ENCODE data around the gene CPEB3.
"Not testable (repeated sequence)": the region's sequence is repeated elsewhere in the genome, so short reads cannot be mapped to it uniquely, and the experiment has no call there.

Gene CPEB3

GRCh38 chr10:92142949-92143348 is 147.9 kb downstream of the CPEB3 start:
- no peak for DNase-seq (ENCODE audit: low read depth, low spot score)

DNA sequence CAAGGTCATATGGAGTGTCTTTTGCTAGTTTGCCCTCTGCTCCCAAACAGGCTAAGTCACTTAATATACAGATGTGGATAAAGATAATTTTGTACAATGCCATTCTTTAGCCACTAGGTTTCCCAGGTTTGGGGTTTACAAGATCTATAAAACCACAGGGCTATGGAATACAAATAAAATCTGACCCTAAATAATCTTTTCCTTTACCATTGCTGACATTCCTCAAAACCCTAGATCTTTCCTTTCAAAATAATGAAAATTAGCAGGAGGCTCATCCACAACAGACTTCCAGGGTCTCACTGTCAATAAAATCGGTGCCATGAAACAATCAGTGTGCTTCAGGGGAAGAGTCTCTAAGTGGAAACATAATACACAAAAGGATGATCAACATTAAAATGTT is 148.4 kb downstream of the CPEB3 start:
- DNase-seq (ENCODE audit: low read depth, low spot score): no peak

GRCh38 chr10:92141147-92141546 is 149.7 kb downstream of the CPEB3 start:
- not testable (repeated sequence) for DNase-seq (ENCODE audit: low read depth, low spot score)

- not testable (repeated sequence) for DNase-seq (ENCODE audit: low read depth, low spot score)
Observed at GRCh38 chr10:92134049-92134448, 156.8 kb downstream of the CPEB3 start.

DNA sequence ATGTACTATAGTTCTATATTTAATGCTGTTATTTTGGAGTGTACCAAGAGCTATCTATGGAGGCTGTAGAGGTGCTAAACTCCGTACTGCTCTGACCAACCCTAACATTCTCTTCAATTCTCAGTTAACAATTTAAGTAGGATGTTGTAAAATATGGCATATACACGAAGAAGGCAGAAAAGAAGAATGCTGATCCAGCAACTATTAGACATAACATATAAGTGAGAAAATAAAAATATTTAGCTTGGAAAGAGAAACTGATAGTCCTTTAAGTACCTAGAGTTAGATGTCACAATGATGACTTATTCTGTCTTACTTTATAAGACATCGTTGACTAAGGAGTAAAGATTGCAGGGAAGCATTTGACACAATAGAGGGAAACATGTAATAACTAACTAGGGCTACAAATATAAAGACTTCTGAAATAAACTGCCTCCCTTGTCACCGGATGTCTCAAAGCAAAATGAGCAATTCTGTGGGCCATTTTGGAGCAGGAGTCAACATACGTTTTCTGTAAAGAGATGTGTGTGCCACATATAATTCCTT is 159.5 kb downstream of the CPEB3 start:
- DNase-seq (ENCODE audit: low read depth, low spot score): no peak

DNA sequence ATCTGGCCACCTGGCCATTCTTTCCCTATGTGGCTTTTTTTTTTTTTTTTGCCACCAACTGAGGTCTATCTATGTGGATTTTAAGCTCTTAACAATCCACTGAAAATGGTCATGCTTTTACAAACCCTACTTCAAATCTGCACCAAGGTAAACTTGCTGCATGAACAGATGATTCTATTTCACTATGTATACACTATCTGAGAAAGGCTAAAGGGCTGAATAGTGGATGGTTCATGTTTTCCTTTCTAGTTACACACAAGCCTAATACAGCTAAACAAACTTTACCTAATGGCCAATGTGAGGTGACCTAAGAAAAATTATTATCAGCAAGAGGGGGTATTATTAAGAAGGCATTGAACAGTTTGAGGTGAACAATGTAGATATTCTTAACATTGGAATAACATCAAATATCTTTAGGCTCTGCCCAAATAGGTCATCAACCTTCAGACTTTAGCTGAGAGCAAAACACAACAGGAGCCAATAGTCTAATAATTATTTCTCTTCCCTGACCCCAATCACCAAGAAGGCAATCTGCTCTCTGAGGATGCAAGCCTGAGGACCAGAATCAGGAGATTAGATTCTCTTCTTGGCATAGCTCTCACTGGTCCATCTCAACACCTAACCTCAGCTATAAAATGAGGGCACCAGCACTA is 160.1 kb downstream of the CPEB3 start:
- no peak for DNase-seq (ENCODE audit: low read depth, low spot score)

DNA sequence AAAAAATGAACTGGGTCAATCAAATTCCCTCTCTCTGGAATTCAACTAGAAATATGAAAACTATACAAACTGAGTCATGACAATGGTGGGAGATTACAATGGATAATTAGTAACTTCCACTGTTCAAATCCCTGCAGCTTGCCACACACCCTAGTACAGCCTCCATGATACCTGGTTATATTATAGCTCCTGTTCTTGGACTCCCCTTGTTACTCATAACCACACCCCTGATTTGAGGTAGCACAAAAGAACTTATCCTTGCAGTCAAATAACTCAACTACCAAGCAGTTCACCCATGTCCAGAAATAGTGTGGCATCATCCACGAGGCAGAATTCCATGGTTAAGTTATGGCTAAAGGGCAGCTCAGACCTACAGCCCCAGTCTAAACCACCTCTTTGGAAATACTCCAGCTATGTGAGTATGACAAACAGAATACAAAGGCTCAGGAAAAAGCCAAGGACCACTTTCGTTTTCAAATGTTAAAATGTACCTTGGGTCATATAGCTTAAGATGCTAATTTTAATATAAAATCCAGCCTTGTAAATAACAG is 164.7 kb downstream of the CPEB3 start:
- DNase-seq (ENCODE audit: low read depth, low spot score): no peak

GRCh38 chr10:92125144-92125543 is 165.7 kb downstream of the CPEB3 start:
- no peak for DNase-seq (ENCODE audit: low read depth, low spot score)

DNA sequence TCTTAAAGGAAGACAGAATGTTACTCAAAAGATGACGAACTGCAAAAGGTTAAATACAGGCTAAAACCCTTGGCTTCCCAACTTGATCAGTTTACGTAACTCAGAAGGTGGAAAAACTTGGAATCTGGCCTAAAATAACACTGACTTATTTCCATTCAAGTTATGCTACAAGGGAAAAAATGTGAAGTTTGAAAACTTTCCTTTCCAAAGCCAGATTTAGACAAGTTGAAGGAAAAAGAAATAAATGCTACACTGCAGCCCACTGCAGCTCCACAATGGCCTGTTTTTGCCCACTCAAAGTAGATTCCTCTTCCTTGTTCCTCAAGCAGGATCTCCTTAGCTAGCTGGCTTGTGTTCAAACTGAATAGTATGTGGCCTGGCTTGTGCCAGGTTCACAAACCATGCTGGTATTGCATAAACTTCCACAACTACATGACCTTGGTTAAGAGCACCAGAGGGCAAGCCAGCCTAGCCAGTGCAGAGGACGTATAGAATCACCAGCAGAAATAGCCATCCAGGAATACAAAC is 166.2 kb downstream of the CPEB3 start:
- no peak for DNase-seq (ENCODE audit: low read depth, low spot score)

DNA sequence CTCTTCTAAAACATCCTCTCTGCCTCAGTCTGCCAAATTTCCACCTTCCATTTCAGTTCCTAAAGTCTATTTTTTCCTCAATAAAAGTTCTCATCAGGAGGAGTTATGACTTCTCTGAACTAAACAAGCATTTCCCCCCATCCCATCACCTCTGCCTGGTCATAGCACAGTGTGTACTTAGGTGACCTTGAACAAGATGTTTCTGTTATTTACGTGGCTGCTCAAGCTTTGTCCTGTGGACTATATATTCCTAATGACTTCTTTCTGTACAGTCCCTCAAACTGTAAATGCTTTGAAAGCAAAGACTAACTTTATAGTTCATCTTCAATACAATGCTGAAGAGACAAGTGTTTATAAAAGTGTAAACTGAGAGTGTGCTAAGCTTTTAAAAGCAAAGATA is 166.9 kb downstream of the CPEB3 start:
- no peak for DNase-seq (ENCODE audit: low read depth, low spot score)

- DNase-seq (ENCODE audit: low read depth, low spot score): no peak
Observed at GRCh38 chr10:92122941-92123450, 167.9 kb downstream of the CPEB3 start.

- DNase-seq (ENCODE audit: low read depth, low spot score): no peak
Observed at GRCh38 chr10:92121686-92122492, 169.0 kb downstream of the CPEB3 start.

DNA sequence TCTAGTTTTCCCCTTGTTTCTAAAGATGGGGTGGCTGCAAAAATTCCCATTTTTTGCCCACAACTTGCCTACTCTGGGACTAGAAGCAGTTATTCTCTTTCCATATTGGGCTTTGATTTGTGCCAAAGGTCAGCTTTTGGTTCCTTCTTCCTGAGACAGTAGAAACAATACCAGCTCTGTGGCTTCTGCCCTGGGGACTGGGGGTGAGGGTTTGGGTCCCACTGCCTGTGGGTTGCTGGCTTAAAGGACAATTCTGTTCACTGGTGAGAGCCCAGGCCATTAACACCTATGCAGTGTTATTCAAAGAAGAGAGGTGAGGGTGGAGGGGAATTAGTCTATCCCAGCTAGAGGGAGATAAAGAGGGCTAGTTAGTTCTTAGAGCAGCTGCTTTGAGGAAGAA is 171.5 kb downstream of the CPEB3 start:
- no peak for DNase-seq (ENCODE audit: low read depth, low spot score)

DNA sequence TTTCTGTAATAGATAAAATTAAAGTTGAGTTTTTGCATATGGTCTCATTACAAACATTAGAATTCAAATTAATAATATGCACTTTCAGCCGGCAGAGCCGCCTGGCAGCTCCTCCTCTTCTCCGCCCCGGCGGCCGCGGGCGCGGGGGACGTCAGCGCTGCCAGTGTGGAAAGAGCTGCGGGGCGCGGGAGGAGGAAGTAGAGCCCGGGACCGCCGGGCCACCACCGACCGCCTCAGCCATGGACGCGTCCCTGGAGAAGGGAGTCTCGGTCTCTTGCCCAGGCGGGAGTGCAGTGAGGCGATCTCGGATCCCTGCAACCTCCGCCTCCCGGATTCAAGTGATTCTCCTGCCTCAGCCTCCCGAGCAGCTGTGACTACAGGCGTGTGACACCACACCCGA is 176.0 kb downstream of the CPEB3 start:
- DNase-seq (ENCODE audit: low read depth, low spot score): not testable (repeated sequence)

GRCh38 chr10:92113911-92114600 is 176.8 kb downstream of the CPEB3 start:
- no peak for DNase-seq (ENCODE audit: low read depth, low spot score)

DNA sequence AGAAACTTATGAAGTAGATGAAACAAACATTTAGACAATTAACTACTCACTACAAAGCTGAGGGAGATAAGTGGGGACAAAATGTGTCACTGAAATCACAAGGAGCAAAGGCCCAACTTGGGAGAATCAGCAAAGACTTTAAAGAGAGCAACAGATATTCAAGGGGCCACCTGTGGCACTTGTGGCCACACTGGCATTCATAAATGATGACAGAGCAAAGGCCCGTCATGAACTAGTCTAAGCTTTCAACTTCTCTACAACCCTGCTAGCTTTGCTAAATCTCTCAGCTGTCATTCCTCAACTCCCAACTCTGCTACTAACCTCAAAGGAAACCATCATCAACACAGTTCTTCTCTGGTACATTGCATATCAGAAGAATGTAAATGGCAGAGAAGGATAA is 178.4 kb downstream of the CPEB3 start:
- no peak for DNase-seq (ENCODE audit: low read depth, low spot score)

DNA sequence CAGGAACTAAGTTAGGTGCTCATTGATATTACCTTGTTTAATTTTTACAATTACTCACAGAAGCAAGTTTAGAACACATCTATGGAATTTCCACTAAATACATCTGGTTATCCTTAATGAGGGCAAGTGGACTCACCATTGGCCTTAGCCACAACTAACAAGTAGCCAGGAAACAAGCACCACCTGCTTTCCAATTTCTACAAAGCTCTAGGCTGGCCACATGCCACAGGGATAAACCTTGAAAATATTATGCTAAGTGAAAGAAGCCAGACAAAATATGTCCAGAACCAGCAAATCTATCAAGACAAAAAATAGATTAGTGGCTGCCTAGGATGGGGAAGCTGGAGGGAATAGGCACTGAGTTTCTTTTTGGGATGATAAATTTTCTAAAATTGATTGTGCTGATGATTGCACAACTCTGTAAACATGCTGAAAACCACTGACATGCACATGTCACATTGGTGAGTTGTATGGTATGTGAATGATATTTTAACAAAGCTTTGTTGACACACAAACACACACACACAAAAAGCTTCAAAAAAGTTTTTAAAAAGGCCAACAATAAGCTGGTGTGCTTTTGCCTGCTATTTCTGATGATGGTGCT is 179.4 kb downstream of the CPEB3 start:
- no peak for DNase-seq (ENCODE audit: low read depth, low spot score)

- DNase-seq (ENCODE audit: low read depth, low spot score): no peak
Observed at GRCh38 chr10:92110039-92110794, 180.7 kb downstream of the CPEB3 start.

DNA sequence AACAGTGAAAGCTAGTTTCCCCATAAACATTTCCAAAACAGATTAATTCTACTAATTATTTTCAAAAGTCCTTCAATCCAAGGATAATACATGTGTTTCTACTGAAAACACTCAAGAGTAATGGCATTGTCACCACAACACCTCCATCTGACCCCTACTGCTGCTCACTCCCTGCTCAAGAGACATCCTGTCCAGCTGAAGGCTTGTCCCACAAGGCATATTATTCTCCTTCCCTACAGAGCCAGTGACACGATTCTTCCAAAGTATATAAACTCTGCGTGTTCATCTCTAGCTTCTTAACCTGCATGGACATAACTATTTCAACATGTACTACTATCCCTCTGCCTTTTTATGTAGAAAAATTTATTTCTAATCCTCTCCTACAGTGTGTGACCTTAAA is 182.1 kb downstream of the CPEB3 start:
- DNase-seq (ENCODE audit: low read depth, low spot score): no peak

DNA sequence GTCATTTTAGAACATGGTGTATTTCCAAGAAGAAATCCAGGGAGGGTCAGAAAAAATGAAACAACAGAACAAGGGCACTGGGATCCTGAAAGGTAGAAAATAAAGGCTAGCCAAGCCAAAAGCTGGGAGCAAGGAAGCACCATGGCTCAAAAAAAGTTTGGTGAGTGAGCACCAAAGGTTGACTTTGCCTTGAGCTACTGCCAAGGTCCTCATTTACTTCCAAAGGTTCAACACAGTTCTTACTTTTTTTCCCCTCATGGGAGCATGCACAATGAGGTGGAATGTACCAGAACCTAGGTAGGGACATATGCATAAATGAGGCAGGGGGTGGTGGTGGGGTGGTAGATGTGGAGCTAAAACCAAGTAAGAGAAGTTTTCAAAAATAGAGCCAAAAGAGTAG is 182.8 kb downstream of the CPEB3 start:
- DNase-seq (ENCODE audit: low read depth, low spot score): no peak

Data from activated naive CD8-positive, alpha-beta T cell treated with anti-CD3 and anti-CD28 coated beads, Interleukin-2, amount 50 U/mL, for 16 hours (primary cell).